A549 (cell line): ENCODE results near the gene EXOC7. TPM values are rescaled to one million over a fixed set of nuclear protein-coding genes. Genes with fewer than 3 reads are reported as not detected.
A peak's percentile ranks its signal among the peaks of the same experiment; 100 is the strongest.

Source experiments
- ATAC-seq, 2 experiments: fragments of 200-7000 bp in 1 of 2; fragments of >200 bp in 1 of 2; cut with Nextera tagmentation in 1 of 2; cut with Tn5 transposase in 1 of 2; 3 replicates each; pipeline versions ENCODE4 v1.8.0 to v1.9.1; 2018 to 2020; ENCODE audit warnings: mild to moderate bottlenecking in 1 of 2, moderate library complexity in 1 of 2
- CTCF ChIA-PET: fragments of 300-600 bp; sonication (Branson Sonifier 250); formaldehyde crosslinking; extraction: SDS; loops from one replicate; lab custom pipeline; 2021; ENCODE audit warnings: antibody characterized with exemption, inconsistent platforms; lab: Yijun Ruan, JAX
- POLR2A ChIA-PET: fragments of 350-600 bp; formaldehyde crosslinking; extraction: SDS; loops from one replicate; lab custom pipeline; 2021; ENCODE audit warnings: antibody characterized with exemption, inconsistent platforms; lab: Yijun Ruan, JAX
- DNase-seq, 2 experiments: peaks; one replicate each; pipeline versions ENCODE4 v3.0.0 to v3.0.0-alpha.2; 2011 to 2016; ENCODE audit warnings: low read depth in 1 of 2, low spot score in 1 of 2
- FAIRE-seq: peaks from 2 replicates; lab custom pipeline; 2011; peaks lifted over from hg19 to GRCh38; lab: Jason Lieb, UNC
- H3K27ac ChIP-seq, 2 experiments: fragments of >200 bp; sonication (Bioruptor Twin); formaldehyde crosslinking; 3 replicates each; pipeline ENCODE4 v1.5.1; 2016 to 2017
- H3K4me1 ChIP-seq: fragments of >200 bp; sonication (Bioruptor Twin); formaldehyde crosslinking; 3 replicates; pipeline ENCODE4 v1.6.1; 2016
- H3K4me2 ChIP-seq: fragments of >200 bp; sonication (Bioruptor Twin); formaldehyde crosslinking; 3 replicates; pipeline ENCODE4 v1.6.1; 2016
- H3K4me3 ChIP-seq: fragments of >200 bp; sonication (Bioruptor Twin); formaldehyde crosslinking; 3 replicates; pipeline ENCODE4 v1.5.1; 2016
- H3K9me3 ChIP-seq: fragments of >200 bp; sonication (Bioruptor Twin); formaldehyde crosslinking; 3 replicates; pipeline ENCODE4 v1.6.1; 2016
- BCL3 ChIP-seq: fragments of >200 bp; sonication (Bioruptor Twin); formaldehyde crosslinking; IDR thresholded peaks from 3 replicates; pipeline ENCODE4 v1.6.1; 2016
- BHLHE40 ChIP-seq: IDR thresholded peaks from 2 replicates; pipeline ENCODE4 v1.6.1; 2012; ENCODE audit warnings: low read depth, low read length, inconsistent platforms
- ELK1 ChIP-seq: fragments of 150-350 bp; IDR thresholded peaks from 2 replicates; pipeline ENCODE4 v1.6.1; 2014; ENCODE audit warnings: low read depth, mild to moderate bottlenecking, low read length
- FOSL2 ChIP-seq, 2 experiments: fragments of 450-650 bp in 1 of 2; fragments of >200 bp in 1 of 2; sonication (Bioruptor Twin) in 1 of 2; formaldehyde crosslinking; IDR thresholded peaks; 2 replicates each; pipeline versions ENCODE4 v1.5.0 to v1.6.1; 2016 to 2020; ENCODE audit warnings: mild to moderate bottlenecking in 1 of 2, moderate library complexity in 1 of 2
- GATA3 ChIP-seq: IDR thresholded peaks from 2 replicates; pipeline ENCODE4 v1.6.1; 2012; ENCODE audit warnings: borderline replicate concordance
- HEYL ChIP-seq: fragments of 250-450 bp; sonication (Bioruptor Pico); IDR thresholded peaks from 2 replicates; pipeline ENCODE4 v1.8.0; 2021; ENCODE audit warnings: mild to moderate bottlenecking, moderate library complexity
- HOXB13 ChIP-seq: fragments of 250-450 bp; sonication (Bioruptor Pico); IDR thresholded peaks from 2 replicates; pipeline ENCODE4 v1.5.0; 2020; ENCODE audit warnings: low read depth, mild to moderate bottlenecking, moderate library complexity
- HOXB5 ChIP-seq: fragments of 250-450 bp; sonication (Bioruptor Pico); IDR thresholded peaks from 2 replicates; pipeline ENCODE4 v1.5.0; 2020; ENCODE audit warnings: mild to moderate bottlenecking, moderate library complexity
- JUN ChIP-seq, 2 experiments: fragments of >200 bp; sonication (Bioruptor Twin); formaldehyde crosslinking; IDR thresholded peaks; 2 replicates in 1 of 2; 3 replicates in 1 of 2; pipeline ENCODE4 v1.6.1; 2016 to 2017
- JUNB ChIP-seq: fragments of >200 bp; sonication (Bioruptor Twin); formaldehyde crosslinking; IDR thresholded peaks from 2 replicates; pipeline ENCODE4 v1.6.1; 2016
- KDM1A ChIP-seq: fragments of 200-600 bp; sonication (generic); IDR thresholded peaks from 2 replicates; pipeline ENCODE4 v1.6.1; 2016; ENCODE audit warnings: low read depth, mild to moderate bottlenecking
- MYC ChIP-seq: IDR thresholded peaks from 2 replicates; pipeline ENCODE4 v1.6.1; 2012; ENCODE audit warnings: mild to moderate bottlenecking, inconsistent platforms, low read length, improper control_type of control experiment, borderline replicate concordance
- NPAS2 ChIP-seq: fragments of 250-450 bp; sonication (Bioruptor Pico); IDR thresholded peaks from 2 replicates; pipeline ENCODE4 v1.8.0; 2022; ENCODE audit warnings: mild to moderate bottlenecking, moderate library complexity, borderline replicate concordance
- RAD21 ChIP-seq, 2 experiments: fragments of >200 bp in 1 of 2; sonication (Bioruptor Twin) in 1 of 2; formaldehyde crosslinking in 1 of 2; IDR thresholded peaks in 1 of 2; conservative IDR thresholded peaks in 1 of 2; 2 replicates in 1 of 2; 3 replicates in 1 of 2; pipeline ENCODE4 v1.6.1; 2012 to 2018; ENCODE audit warnings: inconsistent platforms in 1 of 2
- REST ChIP-seq: fragments of 200-600 bp; sonication (generic); IDR thresholded peaks from 2 replicates; pipeline ENCODE4 v1.6.1; 2016; ENCODE audit warnings: antibody characterized with exemption, mild to moderate bottlenecking, moderate library complexity
- RNF2 ChIP-seq: fragments of 200-600 bp; sonication (generic); IDR thresholded peaks from 2 replicates; pipeline ENCODE4 v1.6.1; 2016; ENCODE audit warnings: low read depth, mild to moderate bottlenecking, antibody characterized with exemption, moderate library complexity, borderline replicate concordance
- USF2 ChIP-seq: fragments of 450-650 bp; IDR thresholded peaks from 2 replicates; pipeline ENCODE4 v1.6.1; 2014; ENCODE audit warnings: antibody characterized with exemption
- ZC3H11A ChIP-seq: fragments of 450-650 bp; IDR thresholded peaks from 2 replicates; pipeline ENCODE4 v1.6.1; 2014; ENCODE audit warnings: antibody characterized with exemption, mild to moderate bottlenecking
- ZFP36 ChIP-seq: fragments of 450-650 bp; IDR thresholded peaks from 2 replicates; pipeline ENCODE4 v1.6.1; 2014; ENCODE audit warnings: borderline replicate concordance; ENCODE audit not compliant: partially characterized antibody
- WGBS: methylation state at CpG from one replicate; pipeline ENCODE4 v1.1.6; 2017; ENCODE audit errors: missing lambda C conversion rate; 5-methylcytosine and 5-hydroxymethylcytosine counted together
- polyA plus RNA-seq, 4 experiments: library from polyadenylated mRNA; depleted of rRNA in 3 of 4; stranded (reverse); fragments of >200 nt; fragmentation: RNase III in 1 of 4; extraction: RNeasy Plus Mini Kit Qiagen cat#74134 plus additional on column Dnase treatment in 1 of 4; gene quantifications; 2 replicates in 3 of 4; 3 replicates in 1 of 4; pipeline ENCODE4 v1.2.3, GENCODE V29; 2011 to 2017

Gene EXOC7
- polyA plus RNA-seq, 2 of the 4 experiments (the other 2 are of a cell fraction) = 64.5 to 72.3 TPM

- no peak for ATAC-seq
- no peak for TF ChIP-seq HEYL (CRISPR knock-in tag)
- no peak for TF ChIP-seq JUN (IDR thresholded peaks at IDR 0.05)
- TF ChIP-seq ZFP36 = no peak
- no peak for TF ChIP-seq GATA3
- no peak for TF ChIP-seq BCL3
- no peak for TF ChIP-seq KDM1A
- FAIRE-seq = no peak
- ChIA-PET CTCF (interaction anchor here (1.7 to 38.7 kb wide), 4 partner anchors 14 to 139 kb away, joined by 5 to 755 read pairs (median 24); no protein-coding TSS in a partner anchor), POLR2A (no interaction called here)
- 80% methylated on average over 7 of the region's 7 CpGs for WGBS
- H3K4me2 ChIP-seq = no peak overlapping the region
- H3K4me3 ChIP-seq = no peak overlapping the region
- no peaks in the 10 kb centered on the region for H3K9me3 ChIP-seq
- no peak for DNase-seq
- peaks cover 49% of the 10 kb centered on the region for H3K4me1 ChIP-seq
- peak overlapping the region in 1 of 2 experiments; percentile 84; a peak in 3 of 6 replicates for H3K27ac ChIP-seq
Measured at GRCh38 chr17:76137001-76137350, 33.4 kb upstream of the EXOC7 start.

- 79% methylated on average over 16 of the region's 16 CpGs for WGBS
- peak overlapping the region in 1 of 2 experiments; percentile 84; a peak in 3 of 6 replicates for H3K27ac ChIP-seq
- H3K4me1 ChIP-seq = peaks cover 46% of the 10 kb centered on the region
- POLR2A ChIA-PET = no interaction called here
- no peak for DNase-seq
- CTCF ChIA-PET = interaction anchor here (1.7 to 38.7 kb wide), 3 partner anchors 13 to 139 kb away, joined by 5 to 755 read pairs (median 39); no protein-coding TSS in a partner anchor
- ATAC-seq = no peak
- H3K4me2 ChIP-seq = no peak overlapping the region
- no peak for TF ChIP-seq REST
- TF ChIP-seq BHLHE40 = no peak
- TF ChIP-seq HEYL (CRISPR knock-in tag) = no peak
- H3K9me3 ChIP-seq = no peaks in the 10 kb centered on the region
- FAIRE-seq = no peak
- H3K4me3 ChIP-seq = no peak overlapping the region
Measured at GRCh38 chr17:76136276-76137000, 32.9 kb upstream of the EXOC7 start.

GRCh38 chr17:76135810-76136188 is 32.2 kb upstream of the EXOC7 start:
- WGBS = 85% methylated on average over 6 of the region's 8 CpGs
- CTCF ChIA-PET = interaction anchor here (1.2 to 38.7 kb wide), 3 partner anchors 15 to 167 kb away, joined by 3 to 755 read pairs (median 39); no protein-coding TSS in a partner anchor
- no peak for DNase-seq
- H3K4me3 ChIP-seq = no peak overlapping the region
- peaks cover 43% of the 10 kb centered on the region for H3K4me1 ChIP-seq
- H3K9me3 ChIP-seq = no peaks in the 10 kb centered on the region
- H3K27ac ChIP-seq = no peak overlapping the region
- no peak for TF ChIP-seq NPAS2 (CRISPR knock-in tag)
- no peak for TF ChIP-seq MYC
- TF ChIP-seq HEYL (CRISPR knock-in tag) = no peak
- no peak for TF ChIP-seq USF2
- no peak for TF ChIP-seq JUNB
- no peak for TF ChIP-seq HOXB13 (CRISPR knock-in tag)
- TF ChIP-seq ZC3H11A = no peak
- TF ChIP-seq RNF2 = no peak
- TF ChIP-seq FOSL2 (IDR thresholded peaks at IDR 0.05) = no peak
- no peak for TF ChIP-seq FOSL2 (CRISPR knock-in tag; IDR thresholded peaks at IDR 0.05)
- TF ChIP-seq BHLHE40 = no peak
- no peak for TF ChIP-seq REST
- no peak for TF ChIP-seq ELK1
- TF ChIP-seq HOXB5 = no peak
- TF ChIP-seq RAD21 (conservative IDR thresholded peaks at IDR 0.05 in 1 of 2, IDR thresholded peaks at IDR 0.05 in 1 of 2) = no peak
- no peak for ATAC-seq
- no peak for FAIRE-seq
- H3K4me2 ChIP-seq = no peak overlapping the region
- POLR2A ChIA-PET = no interaction called here
